HepG2 (cell line): ENCODE data around the gene NOTUM. TPM values are rescaled to one million over a fixed set of nuclear protein-coding genes. Genes with fewer than 3 reads are reported as not detected.
A peak's percentile ranks its signal among the peaks of the same experiment; 100 is the strongest.

Experiments
- ATAD3A ChIP-seq: sonication (generic); formaldehyde crosslinking; IDR thresholded peaks from 2 replicates; pipeline ENCODE4 v1.4.0; 2020; ENCODE audit warnings: missing genetic modification reagents
- CENPX ChIP-seq: sonication (generic); formaldehyde crosslinking; IDR thresholded peaks from 2 replicates; pipeline ENCODE4 v1.9.0; 2021; ENCODE audit warnings: mild to moderate bottlenecking, missing genetic modification reagents, moderate library complexity
- DMAP1 ChIP-seq: IDR thresholded peaks from 2 replicates; pipeline ENCODE4 v1.6.1; 2016
- GMEB2 ChIP-seq: IDR thresholded peaks from 2 replicates; pipeline ENCODE4 v1.6.1; 2016; ENCODE audit warnings: missing biosample characterization, missing genetic modification reagents, low read depth
- GTF2F1 ChIP-seq: fragments of 150-350 bp; IDR thresholded peaks from 2 replicates; pipeline ENCODE4 v1.6.1; 2014; ENCODE audit warnings: low read length
- HNRNPLL ChIP-seq: fragments of 200-400 bp; formaldehyde crosslinking; IDR thresholded peaks from 2 replicates; pipeline ENCODE4 v1.6.1; 2017; ENCODE audit warnings: mild to moderate bottlenecking, low read depth, low read length; ENCODE audit not compliant: poor library complexity, severe bottlenecking
- RERE ChIP-seq: IDR thresholded peaks from 2 replicates; pipeline ENCODE4 v1.6.1; 2016; ENCODE audit warnings: low read depth, missing genetic modification reagents, missing compliant biosample characterization
- SMAD3 ChIP-seq: sonication (generic); formaldehyde crosslinking; IDR thresholded peaks from 2 replicates; pipeline ENCODE4 v1.4.0; 2020; ENCODE audit warnings: missing genetic modification reagents
- SNAPC4 ChIP-seq: sonication (generic); formaldehyde crosslinking; IDR thresholded peaks from 2 replicates; pipeline ENCODE4 v1.4.0; 2020; ENCODE audit warnings: mild to moderate bottlenecking, missing genetic modification reagents
- TAF15 ChIP-seq: fragments of 200-400 bp; formaldehyde crosslinking; IDR thresholded peaks from one replicate; pipeline ENCODE4 v1.6.1; 2018; ENCODE audit warnings: mild to moderate bottlenecking, low read depth, low read length; ENCODE audit not compliant: poor library complexity, severe bottlenecking
- TCF12 ChIP-seq, 2 experiments: fragments of 450-650 bp in 1 of 2; sonication (generic) in 1 of 2; formaldehyde crosslinking in 1 of 2; IDR thresholded peaks; 2 replicates each; pipeline versions ENCODE4 v1.6.1 to v1.8.0; 2017 to 2022; ENCODE audit warnings: antibody characterized with exemption in 1 of 2, mild to moderate bottlenecking in 1 of 2, missing genetic modification reagents in 1 of 2, moderate library complexity in 1 of 2
- ZNF232 ChIP-seq: sonication (generic); formaldehyde crosslinking; IDR thresholded peaks from 2 replicates; pipeline ENCODE4 v1.4.0; 2020; ENCODE audit warnings: missing genetic modification reagents, borderline replicate concordance
- ZNF3 ChIP-seq: IDR thresholded peaks from 2 replicates; pipeline ENCODE4 v1.7.0; 2017; ENCODE audit warnings: inconsistent platforms
- ZNF430 ChIP-seq: sonication (generic); formaldehyde crosslinking; IDR thresholded peaks from 2 replicates; pipeline ENCODE4 v1.9.0; 2021; ENCODE audit warnings: mild to moderate bottlenecking, missing genetic modification reagents
- ZNF740 ChIP-seq: sonication (generic); formaldehyde crosslinking; IDR thresholded peaks from 2 replicates; pipeline ENCODE4 v1.4.0; 2020; ENCODE audit warnings: missing genetic modification reagents
- polyA plus RNA-seq, 8 experiments: library from polyadenylated mRNA; depleted of rRNA in 3 of 8; stranded (reverse) in 7 of 8; unstranded in 1 of 8; fragments of >200 nt; fragmentation: Illumina TruSeq in 4 of 8; extraction: Trizol in 4 of 8; gene quantifications; 2 replicates each; pipeline versions ENCODE4 v1.2.1 to v1.2.3, GENCODE V29; 2011 to 2016; ENCODE audit warnings: low read depth in 4 of 8, missing spikeins in 1 of 8, mixed read lengths in 1 of 8; ENCODE audit not compliant: insufficient read depth in 1 of 8
- total RNA-seq, 5 experiments: library from RNA; depleted of rRNA; stranded (reverse); fragments of >200 nt; fragmentation: Illumina TruSeq; extraction: Trizol; gene quantifications; 2 replicates each; pipeline ENCODE4 v1.2.3, GENCODE V29; 2016; ENCODE audit warnings: low read depth in 1 of 5

Gene NOTUM
- total and polyA plus RNA-seq, 2 of the 13 experiments (the other 11 are each of a cell fraction or from before 2014, with no cell fraction given) = 150 to 160 TPM

GRCh38 chr17:81991684-81992305, 30.8 kb upstream of the NOTUM start (continued):
- TF ChIP-seq RERE (CRISPR knock-in tag) (peak; percentile 65; the same call in 1 of the 2 replicates), TAF15 (peak; percentile 84), ZNF232 (CRISPR knock-in tag) (peak; percentile 57; the same call in 1 of the 2 replicates), ZNF430 (CRISPR knock-in tag) (no peak; the same call in 1 of the 2 replicates), SNAPC4 (peak; percentile 93), ATAD3A (CRISPR knock-in tag) (peak; percentile 73; the same call in 1 of the 2 replicates), SMAD3 (CRISPR knock-in tag) (peak; percentile 97), ZNF3 (CRISPR knock-in tag) (no peak; the same call in 1 of the 2 replicates), GMEB2 (CRISPR knock-in tag) (no peak), TCF12 (IDR thresholded peaks at IDR 0.05) (no peak), TCF12 (CRISPR knock-in tag; IDR thresholded peaks at IDR 0.05) (peak; percentile 51), ZNF740 (CRISPR knock-in tag) (peak; percentile 1; the same call in 1 of the 2 replicates), HNRNPLL (peak; percentile 82), CENPX (no peak), DMAP1 (peak; percentile 93), GTF2F1 (no peak)
